Caco-2 (cell line): ENCODE results near the gene IFNA17. TPM values are rescaled to one million over a fixed set of nuclear protein-coding genes. Genes with fewer than 3 reads are reported as not detected.

Experiments used
- Bru-seq: library from RNA; stranded (reverse); fragments of 400-500 nt; gene quantifications from one replicate; lab custom pipeline; 2021; lab: Mats Ljungman, UMichigan
- BruChase-seq, 2 experiments: library from RNA; stranded (reverse); fragments of 400-500 nt; gene quantifications; one replicate each; lab custom pipeline; 2021; lab: Mats Ljungman, UMichigan
- BruUV-seq: library from RNA; stranded (reverse); fragments of 400-500 nt; replicated peaks from 2 replicates; lab custom pipeline; 2021; lab: Mats Ljungman, UMichigan
- CTCF ChIA-PET: fragments of 300-600 bp; sonication (Branson Sonifier 250); formaldehyde crosslinking; loops from one replicate; lab custom pipeline; 2022; ENCODE audit warnings: antibody characterized with exemption; lab: Charles Lee
- POLR2A ChIA-PET: fragments of 300-600 bp; sonication (Branson Sonifier 250); formaldehyde crosslinking; loops from one replicate; lab custom pipeline; 2022; ENCODE audit warnings: antibody characterized with exemption; lab: Charles Lee
- DNase-seq, 2 experiments: peaks; one replicate each; pipeline versions ENCODE4 v3.0.0 to v3.0.0-alpha.2; 2020 to 2022
- H3K27me3 ChIP-seq: replicated peaks from 2 replicates; pipeline ENCODE4 v1.6.0; 2011; ENCODE audit warnings: low read length; ENCODE audit not compliant: control insufficient read depth, insufficient read depth
- H3K36me3 ChIP-seq: 2 replicates; pipeline ENCODE4 v1.5.1; 2011; ENCODE audit warnings: low read length; ENCODE audit not compliant: control insufficient read depth, insufficient read depth
- H3K4me1 ChIP-seq: fragments of 250-450 bp; sonication (Bioruptor Pico); 2 replicates; pipeline ENCODE4 v1.5.1; 2020; ENCODE audit warnings: mild to moderate bottlenecking
- H3K4me3 ChIP-seq: 2 replicates; pipeline ENCODE4 v1.5.1; 2011; ENCODE audit warnings: low read depth, mild to moderate bottlenecking, control low read depth, low read length
- H3K9me3 ChIP-seq: fragments of 250-450 bp; sonication (Bioruptor Pico); 2 replicates; pipeline ENCODE4 v1.5.1; 2020; ENCODE audit warnings: mild to moderate bottlenecking, moderate library complexity
- H3K27ac Mint-ChIP-seq: one replicate; pipeline ENCODE4 v1.8.0; 2022; ENCODE audit warnings: mixed read lengths; ENCODE audit not compliant: unreplicated experiment
- H3K27me3 Mint-ChIP-seq: one replicate; pipeline ENCODE4 v1.8.0; 2022; ENCODE audit warnings: mixed read lengths; ENCODE audit not compliant: insufficient read depth, unreplicated experiment
- H3K36me3 Mint-ChIP-seq: one replicate; pipeline ENCODE4 v1.8.0; 2022; ENCODE audit warnings: mild to moderate bottlenecking, mixed read lengths; ENCODE audit not compliant: insufficient read depth, unreplicated experiment
- H3K4me1 Mint-ChIP-seq: one replicate; pipeline ENCODE4 v1.8.0; 2022; ENCODE audit warnings: low read depth, mixed read lengths; ENCODE audit not compliant: unreplicated experiment
- H3K4me3 Mint-ChIP-seq: one replicate; pipeline ENCODE4 v1.8.0; 2022; ENCODE audit warnings: mild to moderate bottlenecking, moderate library complexity, mixed read lengths; ENCODE audit not compliant: unreplicated experiment
- H3K9me3 Mint-ChIP-seq: one replicate; pipeline ENCODE4 v1.8.0; 2022; ENCODE audit warnings: mixed read lengths; ENCODE audit not compliant: unreplicated experiment
- intact Hi-C: fragments of 100-400 bp; cut with micrococcal nuclease; formaldehyde crosslinking; loops from one replicate; pipeline ENCODE4 v1.10.0; 2022; ENCODE audit not compliant: unreplicated experiment
- long read RNA-seq: library from polyadenylated mRNA; stranded (forward); transcript quantifications from one replicate; pipeline ENCODE4 v2.0.0, GENCODE V29; 2022
- total RNA-seq: library from RNA; stranded (reverse); gene quantifications from 2 replicates; pipeline ENCODE4 v1.2.3, GENCODE V29; 2022
- TF ChIP-seq, protein P1 (sequence below), 2 experiments: fragments of 200-600 bp in 1 of 2; IDR thresholded peaks; 1 replicate in 1 of 2; 2 replicates in 1 of 2; pipeline versions ENCODE4 v1.5.1 to v1.8.0; 2011 to 2022; ENCODE audit warnings: antibody characterized with exemption in 1 of 2, control low read depth in 1 of 2, inconsistent platforms in 1 of 2, low read depth in 1 of 2, low read length in 1 of 2, mild to moderate bottlenecking in 1 of 2, moderate library complexity in 1 of 2; ENCODE audit not compliant: insufficient read depth in 1 of 2, severe bottlenecking in 1 of 2, unreplicated experiment in 1 of 2

The IFNA17 gene
- not detected in 2 replicates for total RNA-seq
- not detected for Bru-seq, nascent RNA
- not detected for BruChase-seq, experiment 1, labeled RNA remaining after a 2-hour chase
- not detected for BruChase-seq, experiment 2, labeled RNA remaining after a 6-hour chase
- long read RNA-seq = 0 reads

- CTCF ChIA-PET = no interaction called here
- no peaks in the 10 kb centered on the region for H3K9me3 Mint-ChIP-seq
- H3K4me3 Mint-ChIP-seq = no peak within 1 kb of the TSS
These were observed at the start of gene IFNA17 for GRCh38 chr9:21228122-21228521. IFNA17 (minus strand) TSS chr9:21228222; CDS start chr9:21228173, 49 bp downstream.

DNA sequence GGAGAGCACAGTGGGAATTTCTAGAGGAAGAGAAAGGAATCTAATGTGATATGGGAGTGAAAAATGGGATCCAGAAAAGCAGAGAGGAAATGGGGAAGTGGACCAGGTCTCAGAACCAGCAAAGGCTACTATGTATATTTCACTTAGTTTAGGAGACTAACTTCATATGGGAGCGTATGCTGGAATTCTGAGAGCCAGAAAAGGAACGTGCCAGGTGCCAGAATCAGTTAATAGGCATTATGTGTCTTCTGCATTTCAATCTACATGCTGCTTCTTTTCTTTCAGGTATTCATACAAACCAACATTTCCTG is 40.3 kb upstream of the IFNA17 start:
- ChIA-PET POLR2A (no interaction called here), CTCF (interaction anchor here (0.9 kb wide), 1 partner anchor 166 kb away, joined by 3 read pairs; no protein-coding TSS in a partner anchor)
- Histone ChIP-seq H3K4me3 (no peak overlapping the region), H3K4me1 (no peaks in the 10 kb centered on the region), H3K36me3 (no peaks in the 10 kb centered on the region), H3K9me3 (no peaks in the 10 kb centered on the region), H3K27me3 (no peaks in the 10 kb centered on the region)
- Mint-ChIP-seq H3K27ac (no peak overlapping the region), H3K27me3 (peaks cover 11% of the 10 kb centered on the region), H3K4me1 (no peaks in the 10 kb centered on the region), H3K4me3 (no peak overlapping the region), H3K9me3 (no peaks in the 10 kb centered on the region), H3K36me3 (no peaks in the 10 kb centered on the region)
- TF ChIP-seq, protein P1, sequence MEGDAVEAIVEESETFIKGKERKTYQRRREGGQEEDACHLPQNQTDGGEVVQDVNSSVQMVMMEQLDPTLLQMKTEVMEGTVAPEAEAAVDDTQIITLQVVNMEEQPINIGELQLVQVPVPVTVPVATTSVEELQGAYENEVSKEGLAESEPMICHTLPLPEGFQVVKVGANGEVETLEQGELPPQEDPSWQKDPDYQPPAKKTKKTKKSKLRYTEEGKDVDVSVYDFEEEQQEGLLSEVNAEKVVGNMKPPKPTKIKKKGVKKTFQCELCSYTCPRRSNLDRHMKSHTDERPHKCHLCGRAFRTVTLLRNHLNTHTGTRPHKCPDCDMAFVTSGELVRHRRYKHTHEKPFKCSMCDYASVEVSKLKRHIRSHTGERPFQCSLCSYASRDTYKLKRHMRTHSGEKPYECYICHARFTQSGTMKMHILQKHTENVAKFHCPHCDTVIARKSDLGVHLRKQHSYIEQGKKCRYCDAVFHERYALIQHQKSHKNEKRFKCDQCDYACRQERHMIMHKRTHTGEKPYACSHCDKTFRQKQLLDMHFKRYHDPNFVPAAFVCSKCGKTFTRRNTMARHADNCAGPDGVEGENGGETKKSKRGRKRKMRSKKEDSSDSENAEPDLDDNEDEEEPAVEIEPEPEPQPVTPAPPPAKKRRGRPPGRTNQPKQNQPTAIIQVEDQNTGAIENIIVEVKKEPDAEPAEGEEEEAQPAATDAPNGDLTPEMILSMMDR (IDR thresholded peaks at IDR 0.05; ENCODE audit: insufficient read depth in 1 of 2, low read depth in 1 of 2, low read length in 1 of 2, severe bottlenecking in 1 of 2, unreplicated experiment in 1 of 2) = no peak
- intact Hi-C loops = no loop called here
- BruUV-seq = no TSS peak
- no peak for DNase-seq

More at GRCh38 chr9:21228122-21228521, at the start of gene IFNA17:
- H3K4me3 ChIP-seq = no peak within 1 kb of the TSS
- no peaks in the 10 kb centered on the region for H3K36me3 ChIP-seq
- no peaks in the 10 kb centered on the region for H3K9me3 ChIP-seq
- no peaks in the 10 kb centered on the region for H3K27me3 ChIP-seq
- H3K27ac Mint-ChIP-seq = no peak within 1 kb of the TSS
- H3K4me1 Mint-ChIP-seq = no peaks in the 10 kb centered on the region
- POLR2A ChIA-PET = no interaction called here
- H3K4me1 ChIP-seq = no peaks in the 10 kb centered on the region
- TF ChIP-seq, protein P1 (IDR thresholded peaks at IDR 0.05; ENCODE audit: insufficient read depth in 1 of 2, low read depth in 1 of 2, low read length in 1 of 2, severe bottlenecking in 1 of 2, unreplicated experiment in 1 of 2) = no peak
- no peak for DNase-seq
- no peaks in the 10 kb centered on the region for H3K36me3 Mint-ChIP-seq
- intact Hi-C loops = no loop called here
- BruUV-seq = no TSS peak
- peaks cover 2% of the 10 kb centered on the region for H3K27me3 Mint-ChIP-seq

DNA sequence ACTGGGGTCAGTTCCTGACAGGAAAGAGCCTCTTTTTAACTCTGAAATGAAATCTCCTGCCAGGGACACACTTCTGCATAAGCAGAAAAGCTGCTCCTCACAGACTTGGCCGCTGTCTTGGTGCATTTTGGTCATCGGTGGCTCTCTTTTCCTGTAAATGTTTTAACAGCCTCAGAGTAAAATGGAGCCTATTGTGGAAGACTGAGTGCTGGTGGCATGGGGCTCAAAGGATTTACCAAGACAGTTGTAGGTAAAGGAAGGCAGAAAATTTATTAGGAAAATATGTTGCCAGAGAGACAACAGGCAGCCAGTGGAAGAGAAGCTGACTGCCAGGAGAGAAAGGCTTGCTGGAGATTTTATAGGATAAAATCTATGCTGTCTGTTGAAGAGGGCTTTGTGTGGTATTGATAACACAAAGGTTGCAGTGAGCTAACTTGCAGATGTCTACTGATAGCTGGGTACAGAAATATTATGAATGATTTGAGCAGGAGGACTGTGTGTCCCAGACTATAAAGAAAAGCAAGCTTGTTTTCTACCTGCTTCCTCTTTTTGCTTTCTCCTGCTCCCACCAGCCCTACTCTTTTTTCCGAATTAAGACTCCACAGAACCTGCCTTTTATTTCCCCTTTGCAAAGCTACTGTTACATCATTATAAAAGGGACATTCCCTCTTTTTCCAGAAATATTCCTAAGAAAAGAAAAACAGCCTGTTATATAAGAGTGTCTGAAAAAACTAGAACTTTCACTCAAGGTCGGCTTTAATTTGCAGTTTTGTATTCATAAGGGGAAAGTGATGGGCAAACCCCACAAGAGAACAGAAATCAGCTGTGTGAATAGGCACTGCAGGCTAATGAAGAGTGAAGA is 39.7 kb upstream of the IFNA17 start:
- no peaks in the 10 kb centered on the region for H3K4me1 ChIP-seq
- no peak overlapping the region for H3K4me3 Mint-ChIP-seq
- H3K9me3 ChIP-seq = no peaks in the 10 kb centered on the region
- H3K4me1 Mint-ChIP-seq = no peaks in the 10 kb centered on the region
- ChIA-PET CTCF (interaction anchor here (0.9 kb wide), 1 partner anchor 167 kb away, joined by 3 read pairs; no protein-coding TSS in a partner anchor), POLR2A (no interaction called here)
- H3K27me3 ChIP-seq = no peaks in the 10 kb centered on the region
- peaks cover 11% of the 10 kb centered on the region for H3K27me3 Mint-ChIP-seq
- no peak overlapping the region for H3K4me3 ChIP-seq
- H3K9me3 Mint-ChIP-seq = no peaks in the 10 kb centered on the region
- BruUV-seq = no TSS peak
- TF ChIP-seq, protein P1 (IDR thresholded peaks at IDR 0.05; ENCODE audit: insufficient read depth in 1 of 2, low read depth in 1 of 2, low read length in 1 of 2, severe bottlenecking in 1 of 2, unreplicated experiment in 1 of 2) = no peak
- no peak for DNase-seq
- no peak overlapping the region for H3K27ac Mint-ChIP-seq
- H3K36me3 Mint-ChIP-seq = no peaks in the 10 kb centered on the region
- intact Hi-C loops = no loop called here
- no peaks in the 10 kb centered on the region for H3K36me3 ChIP-seq
